ENCODE results near the gene ESYT1. TPM values are rescaled to one million over a fixed set of nuclear protein-coding genes. Genes with fewer than 3 reads are reported as not detected.

The ESYT1 gene
- total and polyA plus RNA-seq, 10 of the 15 experiments (the other 5 are each of a cell fraction or from before 2014, with no cell fraction given) = 47.5 to 120 (median 87.1) TPM

DNA sequence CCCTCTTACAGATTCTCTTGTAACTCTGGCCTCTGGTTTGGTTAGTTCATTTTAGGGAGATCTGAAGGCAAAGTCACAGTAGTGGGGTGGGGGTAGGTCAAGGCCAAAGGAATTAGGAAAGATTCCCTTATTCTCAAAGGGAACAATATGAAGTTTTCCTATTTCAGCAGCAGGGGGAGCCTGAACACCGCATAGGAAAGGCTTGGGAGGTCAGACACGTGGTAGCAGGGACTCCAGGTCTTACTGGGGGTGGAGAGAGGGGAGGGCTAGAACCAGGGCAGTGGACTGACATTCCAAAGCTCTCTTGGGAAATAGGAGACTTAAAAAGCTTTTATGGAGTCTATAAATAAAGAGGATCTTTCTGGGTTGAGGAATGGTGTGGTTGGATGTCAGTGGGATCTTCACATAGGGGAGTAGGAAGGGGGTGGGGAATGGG, 8.7 kb upstream of the ESYT1 start:
- Histone ChIP-seq H3K36me3 (ENCODE audit: control insufficient read depth in 2 of 2, insufficient read depth in 2 of 2, low read length in 1 of 2) (0 out of 4 replicates have a peak, but pooled peaks cover 0 to 3% of the 10 kb centered on the region in 2 experiments), H3K9me3 (replicated peaks; ENCODE audit: control insufficient read depth, insufficient read depth, low read length) (no peaks in the 10 kb centered on the region), H3K4me2 (ENCODE audit: control insufficient read depth, insufficient read depth) (peak overlapping the region; percentile 99), H3K27me3 (replicated peaks in 1 of 2; ENCODE audit: control insufficient read depth in 2 of 2, insufficient read depth in 2 of 2, low read length in 1 of 2) (no peaks in the 10 kb centered on the region), H3K4me3 (peak overlapping the region; percentile 78), H3K9ac (ENCODE audit: control insufficient read depth, insufficient read depth, low read length) (peak overlapping the region; percentile 80), H3K27ac (ENCODE audit: control insufficient read depth, insufficient read depth) (peak overlapping the region; percentile 73; the same call in 1 of the 2 replicates), H4K20me1 (ENCODE audit: control insufficient read depth, insufficient read depth) (no peaks in the 10 kb centered on the region), H3K79me2 (ENCODE audit: control insufficient read depth, insufficient read depth, low read length) (peaks cover 28% of the 10 kb centered on the region), H2AFZ (ENCODE audit: control insufficient read depth, low read depth, low read length) (peak overlapping the region; percentile 54), H3K4me1 (ENCODE audit: control insufficient read depth, insufficient read depth, low read length) (peaks cover 15% of the 10 kb centered on the region)
- CTCF ChIA-PET = interaction anchor here (0.7 to 4.5 kb wide), 28 partner anchors 8 to 450 kb away, joined by 3 to 121 read pairs (median 4); partner anchors contain the start of genes ANKRD52, ESYT1, MYL6 and MYL6B
- ATAC-seq = peak; percentile 11; the same call in 2 of the 3 replicates
- no peak for DNase-seq (ENCODE audit: low read depth, low spot score)
- 2% methylated on average over 2 of the region's 2 CpGs for WGBS (ENCODE audit: insufficient coverage, insufficient replicate concordance, low lambda C conversion rate, missing lambda C conversion rate)
- POLR2A ChIA-PET = interaction anchor here (0.5 to 5.5 kb wide), 10 partner anchors 8 to 123 kb away, joined by 3 to 95 read pairs (median 4); partner anchors contain the start of genes ESYT1, PA2G4, RNF41 and SMARCC2
- SMC1A ChIA-PET (ENCODE audit: uncharacterized antibody, unreplicated experiment) = interaction anchor here (0.6 to 4.5 kb wide), 14 partner anchors 9 to 1133 kb away, joined by 3 to 50 read pairs (median 5); partner anchors contain the start of genes ESYT1, MYL6B, PA2G4 and RNF41
- RAD21 ChIA-PET (ENCODE audit: unreplicated experiment) = interaction anchor here (0.7 to 3.9 kb wide), 12 partner anchors 9 to 381 kb away, joined by 3 to 57 read pairs (median 8); partner anchors contain the start of genes ESYT1, MYL6B, PA2G4 and RNF41
- peak; percentile 80 for FAIRE-seq
- intact Hi-C loops (cut with micrococcal nuclease; ENCODE audit: unreplicated experiment) (loop anchor here (1.0 to 5.0 kb wide), 11 partner anchors 33 to 568 kb away; partner anchors contain the start of genes ANKRD52, CNPY2, DNAJC14 and MYL6B), in situ Hi-C loops (cut with MboI) (no loop called here)
- BruUV-seq (replicated peaks) = no TSS peak
- peak; percentile 91 for TF ChIP-seq MXI1 (IDR thresholded peaks at IDR 0.05; ENCODE audit: low read depth, low read length)
- TF ChIP-seq, protein P1, sequence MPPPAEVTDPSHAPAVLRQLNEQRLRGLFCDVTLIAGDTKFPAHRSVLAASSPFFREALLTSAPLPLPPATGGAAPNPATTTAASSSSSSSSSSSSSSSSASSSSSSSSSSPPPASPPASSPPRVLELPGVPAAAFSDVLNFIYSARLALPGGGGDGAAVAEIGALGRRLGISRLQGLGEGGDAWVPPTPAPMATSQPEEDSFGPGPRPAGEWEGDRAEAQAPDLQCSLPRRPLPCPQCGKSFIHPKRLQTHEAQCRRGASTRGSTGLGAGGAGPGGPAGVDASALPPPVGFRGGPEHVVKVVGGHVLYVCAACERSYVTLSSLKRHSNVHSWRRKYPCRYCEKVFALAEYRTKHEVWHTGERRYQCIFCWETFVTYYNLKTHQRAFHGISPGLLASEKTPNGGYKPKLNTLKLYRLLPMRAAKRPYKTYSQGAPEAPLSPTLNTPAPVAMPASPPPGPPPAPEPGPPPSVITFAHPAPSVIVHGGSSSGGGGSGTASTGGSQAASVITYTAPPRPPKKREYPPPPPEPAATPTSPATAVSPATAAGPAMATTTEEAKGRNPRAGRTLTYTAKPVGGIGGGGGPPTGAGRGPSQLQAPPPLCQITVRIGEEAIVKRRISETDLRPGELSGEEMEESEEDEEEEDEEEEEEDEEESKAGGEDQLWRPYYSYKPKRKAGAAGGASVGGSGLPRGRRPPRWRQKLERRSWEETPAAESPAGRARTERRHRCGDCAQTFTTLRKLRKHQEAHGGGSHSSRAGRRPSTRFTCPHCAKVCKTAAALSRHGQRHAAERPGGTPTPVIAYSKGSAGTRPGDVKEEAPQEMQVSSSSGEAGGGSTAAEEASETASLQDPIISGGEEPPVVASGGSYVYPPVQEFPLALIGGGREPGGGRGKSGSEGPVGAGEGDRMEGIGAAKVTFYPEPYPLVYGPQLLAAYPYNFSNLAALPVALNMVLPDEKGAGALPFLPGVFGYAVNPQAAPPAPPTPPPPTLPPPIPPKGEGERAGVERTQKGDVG (CRISPR knock-in tag; IDR thresholded peaks at IDR 0.05) = no peak
- TF ChIP-seq CHD1 (IDR thresholded peaks at IDR 0.05; ENCODE audit: low read depth, low read length) = no peak
- TF ChIP-seq SIN3A (IDR thresholded peaks at IDR 0.05; ENCODE audit: low read depth, low read length) = peak; percentile 69; the same call in 1 of the 2 replicates
- TF ChIP-seq EP300 (IDR thresholded peaks at IDR 0.05; ENCODE audit: borderline replicate concordance in 1 of 2, control insufficient read depth in 1 of 2, low read depth in 2 of 2, low read length in 2 of 2) = no peak
- TF ChIP-seq CREM (IDR thresholded peaks at IDR 0.05; ENCODE audit: low read depth) = no peak
- TF ChIP-seq, protein P2, sequence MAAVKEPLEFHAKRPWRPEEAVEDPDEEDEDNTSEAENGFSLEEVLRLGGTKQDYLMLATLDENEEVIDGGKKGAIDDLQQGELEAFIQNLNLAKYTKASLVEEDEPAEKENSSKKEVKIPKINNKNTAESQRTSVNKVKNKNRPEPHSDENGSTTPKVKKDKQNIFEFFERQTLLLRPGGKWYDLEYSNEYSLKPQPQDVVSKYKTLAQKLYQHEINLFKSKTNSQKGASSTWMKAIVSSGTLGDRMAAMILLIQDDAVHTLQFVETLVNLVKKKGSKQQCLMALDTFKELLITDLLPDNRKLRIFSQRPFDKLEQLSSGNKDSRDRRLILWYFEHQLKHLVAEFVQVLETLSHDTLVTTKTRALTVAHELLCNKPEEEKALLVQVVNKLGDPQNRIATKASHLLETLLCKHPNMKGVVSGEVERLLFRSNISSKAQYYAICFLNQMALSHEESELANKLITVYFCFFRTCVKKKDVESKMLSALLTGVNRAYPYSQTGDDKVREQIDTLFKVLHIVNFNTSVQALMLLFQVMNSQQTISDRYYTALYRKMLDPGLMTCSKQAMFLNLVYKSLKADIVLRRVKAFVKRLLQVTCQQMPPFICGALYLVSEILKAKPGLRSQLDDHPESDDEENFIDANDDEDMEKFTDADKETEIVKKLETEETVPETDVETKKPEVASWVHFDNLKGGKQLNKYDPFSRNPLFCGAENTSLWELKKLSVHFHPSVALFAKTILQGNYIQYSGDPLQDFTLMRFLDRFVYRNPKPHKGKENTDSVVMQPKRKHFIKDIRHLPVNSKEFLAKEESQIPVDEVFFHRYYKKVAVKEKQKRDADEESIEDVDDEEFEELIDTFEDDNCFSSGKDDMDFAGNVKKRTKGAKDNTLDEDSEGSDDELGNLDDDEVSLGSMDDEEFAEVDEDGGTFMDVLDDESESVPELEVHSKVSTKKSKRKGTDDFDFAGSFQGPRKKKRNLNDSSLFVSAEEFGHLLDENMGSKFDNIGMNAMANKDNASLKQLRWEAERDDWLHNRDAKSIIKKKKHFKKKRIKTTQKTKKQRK (IDR thresholded peaks at IDR 0.05; ENCODE audit: low read depth, low read length) = no peak
- TF ChIP-seq MTA2 (IDR thresholded peaks at IDR 0.05; ENCODE audit: low read depth) = no peak
- TF ChIP-seq CBX5 (IDR thresholded peaks at IDR 0.05; ENCODE audit: low read depth) = no peak
- no peak for TF ChIP-seq CHD4 (IDR thresholded peaks at IDR 0.05)
- peak; percentile 91 for TF ChIP-seq RAD21 (IDR thresholded peaks at IDR 0.05; ENCODE audit: insufficient read depth, low read depth, low read length)
- TF ChIP-seq SMAD5 (IDR thresholded peaks at IDR 0.05; ENCODE audit: low read depth) = no peak
